AG04450 (cell line): ENCODE data around the gene HSPG2. TPM values are rescaled to one million over a fixed set of nuclear protein-coding genes. Genes with fewer than 3 reads are reported as not detected.

ENCODE experiments used
- CTCF ChIA-PET: fragments of 300-600, 350-600 bp; formaldehyde crosslinking; extraction: SDS; loops from one replicate; lab custom pipeline; 2022; ENCODE audit warnings: antibody characterized with exemption, inconsistent platforms; lab: Charles Lee
- POLR2A ChIA-PET: fragments of 350-600 bp; formaldehyde crosslinking; extraction: SDS; loops from one replicate; lab custom pipeline; 2021; ENCODE audit warnings: antibody characterized with exemption, inconsistent platforms; lab: Yijun Ruan, JAX
- DNase-seq: peaks from one replicate; pipeline ENCODE4 v3.0.0-alpha.2; 2011; ENCODE audit warnings: low read depth, low spot score
- H3K27ac ChIP-seq: one replicate; pipeline ENCODE4 v1.5.1; 2012; ENCODE audit warnings: low read depth, low read length, control low read depth
- H3K27me3 ChIP-seq: one replicate; pipeline ENCODE4 v1.6.0; 2012; ENCODE audit warnings: low read length; ENCODE audit not compliant: control insufficient read depth, insufficient read depth
- H3K4me3 ChIP-seq: 2 replicates; pipeline ENCODE4 v1.5.1; 2011; ENCODE audit warnings: mild to moderate bottlenecking, low read depth, low read length, control low read depth
- H3K9me3 ChIP-seq: 2 replicates; pipeline ENCODE4 v1.5.1; 2012; ENCODE audit warnings: low read length; ENCODE audit not compliant: control insufficient read depth, insufficient read depth
- polyA plus RNA-seq: library from polyadenylated mRNA; depleted of rRNA; stranded (reverse); fragments of >200 nt; gene quantifications from 2 replicates; pipeline ENCODE4 v1.2.3, GENCODE V29; 2011
- TF ChIP-seq, protein P1 (sequence below): IDR thresholded peaks from 2 replicates; pipeline ENCODE4 v1.5.1; 2011; ENCODE audit warnings: low read depth, low read length, control low read depth, inconsistent platforms

HSPG2 gene
- polyA plus RNA-seq, 1 experiment, result 9.7 TPM

DNA sequence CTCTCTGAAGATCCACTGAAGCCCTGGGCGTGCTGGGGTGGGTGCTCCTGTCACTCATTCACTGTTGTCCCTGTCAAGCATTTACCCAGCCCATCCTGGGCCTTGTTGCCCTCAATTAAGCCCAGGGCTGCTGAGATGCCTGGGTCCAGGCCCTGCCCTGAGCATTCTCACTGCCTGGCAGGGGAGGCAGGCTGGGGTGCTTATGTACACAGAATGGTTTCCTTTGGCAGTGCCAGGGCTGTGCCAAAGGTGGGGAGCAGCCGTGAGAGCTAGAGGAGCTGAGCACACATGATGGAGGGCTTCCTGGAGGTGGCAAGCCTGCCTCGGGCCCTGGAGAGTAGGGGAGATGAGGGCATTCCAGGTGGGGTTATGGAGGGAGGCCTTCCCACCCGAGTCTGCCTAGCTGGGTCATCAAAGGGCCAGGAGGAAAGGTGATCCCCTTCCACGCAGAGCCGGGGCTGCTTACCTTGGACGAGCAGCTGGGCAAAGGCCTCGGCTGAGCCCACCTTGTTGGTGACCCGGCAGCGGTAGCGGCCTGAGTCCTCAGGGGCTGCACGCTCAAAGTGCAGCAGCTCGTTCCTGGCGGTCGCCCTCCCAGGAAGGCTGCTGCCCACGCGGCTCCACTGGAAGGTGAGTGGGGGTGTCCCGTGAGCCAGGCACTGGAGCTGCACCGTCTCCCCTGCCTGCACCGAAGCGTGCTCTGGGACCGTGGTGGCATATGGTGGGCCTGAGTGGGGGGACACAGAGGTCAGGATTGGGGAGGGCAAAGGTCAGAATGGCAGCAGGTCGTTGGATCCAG lies 98.6 kb downstream of the HSPG2 start:
- CTCF ChIA-PET, result no interaction called here
- no peak for DNase-seq
- Histone ChIP-seq H3K27ac (no peak overlapping the region), H3K27me3 (no peaks in the 10 kb centered on the region), H3K9me3 (peaks cover 14% of the 10 kb centered on the region), H3K4me3 (no peak overlapping the region)
- TF ChIP-seq, protein P1, sequence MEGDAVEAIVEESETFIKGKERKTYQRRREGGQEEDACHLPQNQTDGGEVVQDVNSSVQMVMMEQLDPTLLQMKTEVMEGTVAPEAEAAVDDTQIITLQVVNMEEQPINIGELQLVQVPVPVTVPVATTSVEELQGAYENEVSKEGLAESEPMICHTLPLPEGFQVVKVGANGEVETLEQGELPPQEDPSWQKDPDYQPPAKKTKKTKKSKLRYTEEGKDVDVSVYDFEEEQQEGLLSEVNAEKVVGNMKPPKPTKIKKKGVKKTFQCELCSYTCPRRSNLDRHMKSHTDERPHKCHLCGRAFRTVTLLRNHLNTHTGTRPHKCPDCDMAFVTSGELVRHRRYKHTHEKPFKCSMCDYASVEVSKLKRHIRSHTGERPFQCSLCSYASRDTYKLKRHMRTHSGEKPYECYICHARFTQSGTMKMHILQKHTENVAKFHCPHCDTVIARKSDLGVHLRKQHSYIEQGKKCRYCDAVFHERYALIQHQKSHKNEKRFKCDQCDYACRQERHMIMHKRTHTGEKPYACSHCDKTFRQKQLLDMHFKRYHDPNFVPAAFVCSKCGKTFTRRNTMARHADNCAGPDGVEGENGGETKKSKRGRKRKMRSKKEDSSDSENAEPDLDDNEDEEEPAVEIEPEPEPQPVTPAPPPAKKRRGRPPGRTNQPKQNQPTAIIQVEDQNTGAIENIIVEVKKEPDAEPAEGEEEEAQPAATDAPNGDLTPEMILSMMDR, result no peak
- POLR2A ChIA-PET, result interaction anchor here (0.7 kb wide), 1 partner anchor 11 kb away, joined by 4 read pairs; no protein-coding TSS in a partner anchor

DNA sequence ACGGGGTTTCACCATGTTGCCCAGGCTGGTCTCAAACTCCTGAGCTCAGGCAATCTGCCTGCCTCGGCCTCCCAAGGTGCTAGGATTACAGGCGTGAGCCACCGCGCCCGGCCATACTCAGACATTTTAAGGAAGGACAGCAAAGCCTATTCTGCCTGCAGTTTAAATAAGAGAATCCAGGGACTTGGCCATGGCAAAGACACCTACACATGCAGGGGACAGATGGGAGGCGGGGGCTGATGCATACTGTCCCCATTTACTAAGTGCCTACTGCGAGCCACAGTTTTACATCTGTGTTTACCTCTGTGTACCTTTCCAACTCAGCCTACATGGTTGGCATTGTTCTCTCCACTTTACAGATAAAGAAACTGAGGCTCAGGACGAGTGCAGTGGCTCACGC lies 99.6 kb downstream of the HSPG2 start:
- peaks cover 15% of the 10 kb centered on the region for H3K9me3 ChIP-seq
- CTCF ChIA-PET, result interaction anchor here (0.6 kb wide), 1 partner anchor 24 kb away, joined by 3 read pairs; no protein-coding TSS in a partner anchor
- POLR2A ChIA-PET, result no interaction called here
- no peak for DNase-seq
- no peaks in the 10 kb centered on the region for H3K27me3 ChIP-seq
- H3K27ac ChIP-seq, result no peak overlapping the region
- TF ChIP-seq, protein P1, result no peak
- H3K4me3 ChIP-seq, result no peak overlapping the region

DNA sequence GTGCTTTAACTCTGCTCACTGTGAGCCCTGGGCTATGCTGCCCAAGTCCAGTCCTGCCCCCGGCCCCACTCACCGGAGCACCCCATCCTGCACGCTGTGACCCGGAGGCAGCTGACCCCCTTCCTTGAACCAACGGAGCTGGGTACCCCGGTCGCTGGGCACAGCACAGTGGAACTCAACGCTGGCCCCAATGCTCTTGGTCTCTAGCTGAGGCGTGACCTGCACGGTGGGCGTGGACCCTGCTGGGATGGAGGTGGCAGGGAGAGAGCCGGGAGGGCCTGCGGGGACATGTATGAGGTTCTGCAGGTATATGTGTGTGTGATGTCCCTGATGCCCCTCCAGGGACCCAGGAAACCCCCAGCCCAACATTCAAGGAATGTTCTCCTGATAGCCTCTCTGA lies 100.4 kb downstream of the HSPG2 start:
- Histone ChIP-seq H3K27me3 (no peaks in the 10 kb centered on the region), H3K9me3 (peaks cover 15% of the 10 kb centered on the region), H3K27ac (no peak overlapping the region), H3K4me3 (no peak overlapping the region)
- CTCF ChIA-PET, result no interaction called here
- DNase-seq, result no peak
- TF ChIP-seq, protein P1, result no peak
- POLR2A ChIA-PET, result no interaction called here

DNA sequence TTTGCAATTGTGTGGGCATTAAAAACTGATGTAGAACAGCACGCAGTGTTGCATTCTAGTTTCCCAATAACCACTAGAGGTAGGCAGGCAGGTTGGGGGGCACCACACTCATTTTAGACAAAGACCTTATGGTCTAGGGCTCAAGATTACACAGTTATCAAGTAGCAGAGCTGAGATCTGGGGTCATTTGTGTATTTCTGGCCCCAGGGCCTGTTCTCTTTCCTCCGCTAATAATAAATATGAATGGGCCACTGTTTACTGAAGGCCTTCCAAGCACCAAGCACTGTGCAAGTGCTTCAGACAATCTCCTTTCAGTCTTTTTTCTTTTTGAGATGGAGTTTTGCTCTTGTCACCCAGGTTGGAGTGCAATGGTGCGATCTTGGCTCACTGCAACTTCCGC lies 101.1 kb downstream of the HSPG2 start:
- no peak overlapping the region for H3K27ac ChIP-seq
- TF ChIP-seq, protein P1, result no peak
- CTCF ChIA-PET, result no interaction called here
- H3K9me3 ChIP-seq, result peaks cover 15% of the 10 kb centered on the region
- POLR2A ChIA-PET, result no interaction called here
- H3K27me3 ChIP-seq, result no peaks in the 10 kb centered on the region
- no peak overlapping the region for H3K4me3 ChIP-seq
- DNase-seq, result no peak

DNA sequence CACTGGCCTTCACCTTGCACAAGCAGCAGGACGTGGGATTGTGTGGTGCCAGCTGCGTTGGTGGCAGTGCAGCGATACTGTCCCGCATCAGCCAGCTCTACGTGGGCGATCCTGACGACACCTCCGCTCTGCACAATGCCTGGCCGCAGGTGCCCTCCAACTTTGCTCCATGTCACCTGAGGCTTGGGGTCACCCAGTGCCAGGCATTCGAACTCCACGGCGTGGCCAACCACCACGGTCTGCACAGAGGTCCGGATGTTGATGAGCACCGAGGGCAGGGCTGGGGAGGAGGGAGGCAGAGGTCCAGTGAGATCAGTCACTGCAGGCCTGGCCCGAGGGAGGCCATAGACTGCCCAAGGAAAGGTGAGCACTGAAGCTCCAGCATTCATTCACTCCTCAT lies 102.4 kb downstream of the HSPG2 start:
- no peak overlapping the region for H3K27ac ChIP-seq
- H3K27me3 ChIP-seq, result no peaks in the 10 kb centered on the region
- ChIA-PET POLR2A (no interaction called here), CTCF (no interaction called here)
- DNase-seq, result no peak
- peaks cover 15% of the 10 kb centered on the region for H3K9me3 ChIP-seq
- TF ChIP-seq, protein P1, result no peak
- H3K4me3 ChIP-seq, result no peak overlapping the region
